ENCODE measurements around the gene INTS1.

Gene INTS1

DNA sequence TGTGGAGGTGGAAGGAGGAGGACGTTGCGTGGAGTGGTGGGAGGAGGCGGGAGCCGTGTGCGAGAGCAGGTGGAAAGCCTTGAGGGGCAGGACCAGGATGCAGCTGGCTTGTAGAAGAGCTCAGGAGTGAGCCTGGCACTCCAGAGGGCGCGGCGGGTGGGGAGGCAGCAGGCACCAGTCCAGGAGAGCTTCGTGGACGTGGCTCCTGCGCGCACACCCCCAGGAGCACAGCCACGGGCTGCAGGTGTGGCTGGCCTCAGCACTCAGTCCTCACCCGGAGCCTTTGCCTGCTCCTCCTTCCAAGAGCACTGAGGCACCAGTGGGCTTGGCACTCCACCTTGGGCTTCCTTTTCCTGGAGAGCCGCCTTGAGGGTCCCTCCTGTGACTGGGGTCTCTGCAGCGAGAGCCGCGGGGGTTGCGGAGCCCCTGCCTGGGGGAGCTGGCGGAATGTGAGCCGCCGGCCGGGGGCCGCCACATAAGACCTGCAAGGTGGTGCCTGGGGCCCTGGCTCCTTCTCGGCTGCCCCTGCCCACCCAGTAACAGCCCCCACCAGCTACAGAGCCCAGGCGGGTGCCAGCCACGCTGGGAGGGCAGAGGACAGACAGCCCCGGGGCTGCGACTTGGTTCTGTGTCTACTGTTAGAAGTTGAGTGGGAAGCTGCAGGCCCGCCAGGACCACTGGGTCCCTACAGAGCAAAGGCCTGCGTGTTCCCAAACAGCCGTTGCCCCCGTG lies 37.4 kb upstream of the INTS1 start:
- no peak for DNase-seq (ENCODE audit: low read depth in 2 of 2)

DNA sequence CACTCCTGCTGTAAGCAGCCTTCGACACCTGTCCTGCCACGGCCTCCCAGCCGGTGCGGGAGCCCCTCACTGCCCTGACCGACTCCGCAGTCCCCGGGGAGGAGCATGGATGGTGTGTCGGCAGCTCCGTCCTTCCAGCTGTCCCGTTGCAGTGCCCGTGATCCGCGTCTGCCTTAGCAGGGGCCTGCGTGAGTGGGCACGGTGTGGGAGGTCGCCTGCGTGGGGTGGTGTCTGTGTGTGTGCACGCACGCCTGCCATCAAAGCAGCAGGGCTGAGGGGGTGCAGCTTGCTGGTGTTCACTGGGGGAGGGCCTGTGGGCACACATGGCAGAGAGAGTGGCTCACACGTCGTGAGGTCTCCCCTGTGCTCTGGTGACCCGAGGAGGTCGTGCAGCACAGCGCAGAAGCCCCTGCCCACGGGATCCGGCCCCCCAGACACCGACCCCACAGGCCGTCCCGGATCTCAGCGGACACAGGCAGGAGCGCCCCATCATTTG lies 36.6 kb upstream of the INTS1 start:
- no peak for DNase-seq (ENCODE audit: low read depth in 2 of 2)

DNA sequence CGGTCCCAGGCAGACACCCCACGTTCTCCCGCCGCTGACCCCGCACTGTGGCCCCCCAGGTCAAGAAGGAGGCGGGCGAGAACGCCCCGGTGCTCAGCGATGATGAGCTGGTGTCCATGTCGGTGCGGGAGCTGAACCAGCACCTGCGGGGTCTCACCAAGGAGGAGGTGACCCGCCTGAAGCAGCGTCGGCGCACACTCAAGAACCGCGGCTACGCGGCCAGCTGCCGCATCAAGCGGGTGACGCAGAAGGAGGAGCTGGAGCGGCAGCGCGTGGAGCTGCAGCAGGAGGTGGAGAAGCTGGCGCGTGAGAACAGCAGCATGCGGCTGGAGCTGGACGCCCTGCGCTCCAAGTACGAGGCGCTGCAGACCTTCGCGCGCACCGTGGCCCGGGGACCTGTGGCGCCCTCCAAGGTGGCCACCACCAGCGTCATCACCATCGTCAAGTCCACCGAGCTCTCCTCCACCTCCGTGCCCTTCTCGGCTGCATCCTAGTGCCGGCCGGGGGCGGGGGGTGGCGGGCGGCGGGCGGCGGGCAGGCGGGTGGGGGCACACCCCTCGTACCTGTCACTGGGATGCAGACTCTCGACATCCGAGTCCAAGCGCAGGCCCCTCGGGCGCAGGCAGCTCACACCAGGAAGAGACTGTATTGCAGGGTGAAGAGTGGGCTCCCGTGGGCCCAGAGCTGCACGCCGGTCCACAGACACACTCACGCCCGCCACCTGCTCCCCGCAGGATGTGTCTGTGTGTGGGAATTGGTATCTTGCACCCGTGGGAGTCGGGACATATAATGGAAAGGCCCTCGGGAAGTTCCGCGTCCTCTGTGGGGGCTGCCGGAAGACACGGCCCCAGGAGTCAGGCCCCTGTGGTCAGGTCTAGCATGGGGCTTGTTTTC lies 35.9 kb upstream of the INTS1 start:
- DNase-seq (ENCODE audit: low read depth in 2 of 2): no peak

DNA sequence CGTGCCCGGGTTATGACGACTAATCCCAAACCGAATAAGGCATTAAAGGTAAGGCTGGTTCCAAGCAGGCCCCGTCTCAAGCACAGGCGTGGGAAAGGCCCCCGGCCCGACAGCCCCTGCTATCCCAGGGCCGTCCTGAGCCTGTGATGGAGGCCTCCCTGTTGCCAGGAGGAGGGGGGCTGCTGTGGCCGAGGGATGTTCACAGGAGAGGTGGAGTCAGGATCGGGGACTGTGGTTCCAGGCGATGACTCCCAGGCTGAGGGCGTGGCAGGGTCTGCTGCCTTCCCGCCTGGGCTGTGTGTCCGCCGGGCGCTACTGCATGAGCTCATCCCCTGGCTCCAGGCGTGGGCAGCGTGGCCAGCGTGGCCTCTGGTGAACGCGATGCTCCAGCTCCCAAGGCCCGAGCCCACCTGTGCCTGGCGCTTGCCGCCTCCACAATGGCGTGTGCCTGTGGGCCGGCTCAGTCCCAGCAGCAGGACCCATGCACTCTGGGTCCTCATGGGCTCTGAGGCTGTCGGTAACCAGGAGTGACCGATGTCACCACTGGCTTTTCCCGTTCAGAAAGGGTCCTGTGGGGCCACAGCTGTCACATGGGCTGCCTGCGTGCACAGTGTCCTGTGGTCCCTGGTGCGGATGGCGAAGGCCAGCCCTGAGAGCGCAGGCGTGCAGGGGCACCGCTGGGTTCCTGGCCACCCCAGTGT lies 35.1 kb upstream of the INTS1 start:
- no peak for DNase-seq (ENCODE audit: low read depth in 2 of 2)

DNA sequence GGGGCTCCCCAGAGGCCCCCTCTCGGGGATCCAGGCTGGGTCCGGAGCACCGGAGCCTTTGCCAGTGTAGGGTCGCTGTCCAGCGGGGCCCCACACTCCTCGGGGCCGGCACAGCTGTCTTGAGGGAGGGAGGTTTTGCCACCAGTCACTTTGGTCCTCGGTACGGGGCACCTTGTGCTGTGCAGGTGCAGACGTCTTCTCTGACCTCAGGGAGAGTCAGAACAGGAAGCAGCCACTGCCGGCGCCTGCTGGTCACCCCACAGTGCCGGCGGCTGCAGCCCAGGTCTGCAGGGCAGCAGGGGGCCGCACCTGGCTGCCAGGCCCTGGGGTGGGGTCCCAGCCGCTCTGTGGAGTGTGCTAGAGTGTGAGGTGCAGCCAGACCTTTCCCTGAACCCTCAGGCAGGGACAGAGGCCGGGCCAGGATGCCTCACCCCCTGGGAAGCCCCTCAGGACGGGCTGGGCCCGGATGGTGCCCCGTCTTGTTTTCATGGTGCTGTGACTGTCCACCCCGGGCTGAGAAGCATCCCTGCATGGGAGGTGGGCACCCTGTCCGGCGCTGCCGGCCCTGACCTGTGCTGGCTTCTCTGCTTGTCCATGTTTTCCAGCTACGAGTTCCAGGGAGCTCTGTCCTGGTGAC lies 34.5 kb upstream of the INTS1 start:
- DNase-seq (ENCODE audit: low read depth in 2 of 2): no peak

DNA sequence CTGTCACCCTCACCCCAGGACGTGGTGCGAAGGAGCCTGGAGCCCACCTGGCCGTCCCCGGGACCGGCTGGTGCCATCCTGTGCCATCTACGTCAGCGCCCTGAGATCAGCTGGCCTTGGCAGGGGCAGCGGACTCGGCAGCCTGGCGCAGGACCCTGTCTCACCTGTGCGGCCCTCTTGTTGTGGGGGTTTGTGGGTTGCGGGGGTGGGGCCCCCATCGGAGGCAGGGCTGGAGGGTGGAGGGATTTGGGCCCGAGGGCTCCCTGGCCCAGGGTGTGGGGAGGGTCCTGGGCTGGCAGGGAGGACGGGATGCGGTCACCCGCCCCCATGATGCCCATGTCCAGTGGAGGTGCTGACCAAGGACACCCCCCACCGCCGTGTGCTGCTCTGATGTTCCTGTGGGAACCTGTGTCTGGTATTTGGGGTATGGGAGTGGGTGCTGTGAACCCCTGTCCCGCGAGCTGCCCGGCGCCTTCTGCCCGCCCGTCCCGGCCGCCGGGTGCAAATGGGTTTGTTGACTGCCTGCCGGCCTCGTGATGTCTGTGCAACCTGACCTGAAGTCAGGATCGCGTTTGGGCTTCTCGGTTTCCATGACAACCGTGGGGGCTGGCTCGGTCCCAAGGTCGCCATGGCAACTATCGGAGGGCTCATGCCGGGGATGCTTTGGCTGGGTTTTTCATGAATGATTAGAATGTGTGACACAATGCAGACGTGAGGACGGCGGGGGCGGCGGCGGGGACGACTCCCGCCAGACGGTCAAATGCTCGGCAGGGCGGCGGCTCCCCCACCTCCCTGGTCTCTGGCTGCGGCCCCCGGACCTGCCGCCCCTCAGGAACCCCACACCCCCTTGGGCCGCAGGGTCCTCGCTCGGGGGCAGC lies 33.6 kb upstream of the INTS1 start:
- DNase-seq (ENCODE audit: low read depth in 2 of 2): no peak

DNA sequence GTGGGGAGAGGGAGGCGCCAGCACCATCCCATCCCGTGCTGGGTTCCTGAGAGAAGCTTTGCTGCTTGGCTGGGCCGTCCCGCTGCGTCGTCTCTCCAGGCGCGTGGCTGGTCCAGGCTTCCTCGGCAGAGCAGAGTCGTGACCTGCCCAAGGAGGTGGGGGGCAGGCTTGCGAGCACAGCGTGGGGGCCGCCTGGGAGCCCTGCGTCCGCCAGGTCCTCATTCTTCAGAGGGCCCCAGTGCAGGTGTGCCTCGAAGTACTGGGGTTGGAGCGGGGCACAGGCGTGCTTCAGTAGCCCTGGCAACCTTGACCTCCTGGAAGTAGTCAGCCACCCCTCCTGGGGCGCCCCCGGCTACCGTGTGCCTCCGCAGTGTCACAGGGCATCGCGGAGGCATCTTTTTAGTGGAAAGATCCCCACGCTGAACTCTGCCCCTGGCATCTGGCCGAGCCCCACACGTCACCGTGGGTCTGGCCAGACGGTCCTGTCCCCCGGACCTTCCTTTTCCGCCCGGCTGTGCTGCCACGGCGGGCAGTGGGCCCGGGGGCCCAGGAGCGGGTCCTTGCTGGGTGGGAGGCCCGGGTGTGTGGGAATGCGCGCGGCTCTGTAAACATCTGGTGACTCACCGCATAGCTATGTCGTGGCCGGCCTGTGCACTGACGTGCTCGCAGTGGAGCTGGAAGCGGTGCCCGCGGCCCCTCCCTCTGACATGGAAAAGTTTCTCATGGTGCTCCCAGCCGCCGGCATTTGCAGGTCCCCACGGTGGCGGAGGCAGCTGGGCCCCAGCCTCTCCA lies 32.8 kb upstream of the INTS1 start:
- no peak for DNase-seq (ENCODE audit: low read depth in 2 of 2)

DNA sequence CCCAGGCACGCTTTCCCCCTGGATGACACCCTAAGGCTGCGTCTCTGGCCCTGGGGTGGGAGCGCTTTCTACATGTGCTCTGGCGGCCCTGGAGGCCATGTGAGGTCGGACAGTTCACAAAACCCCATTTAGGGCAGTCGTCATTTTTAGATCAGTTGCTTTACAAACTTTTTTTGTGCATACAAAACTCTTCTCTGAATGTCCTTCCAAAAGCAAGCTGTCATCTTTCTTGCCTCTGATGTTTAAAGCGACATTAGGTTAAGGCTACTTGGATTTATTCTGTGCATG lies 32.2 kb upstream of the INTS1 start:
- DNase-seq (ENCODE audit: low read depth in 2 of 2): no peak

DNA sequence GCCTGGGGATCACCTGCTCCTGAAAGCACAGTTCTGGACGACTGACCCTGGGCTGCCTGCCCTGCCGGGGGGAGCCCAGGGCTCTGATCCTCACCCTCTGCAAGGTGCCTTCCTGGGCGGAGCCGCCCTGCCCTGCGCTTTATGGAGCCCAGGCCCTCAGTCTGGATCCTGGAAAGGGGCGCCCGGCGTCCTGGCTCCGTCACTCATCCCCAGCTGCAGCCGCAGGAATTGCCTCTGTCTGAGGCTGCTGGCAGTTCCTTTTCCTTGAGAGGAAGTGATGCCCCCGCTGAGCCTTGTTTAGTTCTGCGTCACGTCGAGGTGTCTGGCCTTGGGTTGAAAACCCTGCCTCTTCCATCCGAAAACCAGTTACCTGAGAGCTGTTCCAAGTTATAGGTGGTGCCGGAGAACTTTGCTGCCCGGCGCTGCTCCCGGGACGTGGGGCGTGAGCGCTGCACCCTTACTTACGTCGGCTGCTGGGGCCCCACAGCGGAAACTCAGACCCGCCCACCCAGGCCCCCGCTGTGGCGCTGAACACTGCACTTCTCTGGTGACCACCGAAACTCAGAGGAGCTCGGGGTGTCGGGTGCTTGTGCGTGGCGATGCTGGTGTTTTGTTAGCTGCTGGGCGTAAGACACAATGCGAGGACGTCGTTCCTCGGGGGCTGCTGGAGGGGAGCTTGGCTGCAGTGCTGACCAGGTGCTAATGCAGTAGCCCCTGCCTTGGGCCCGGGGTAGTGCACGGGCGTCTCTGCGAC lies 31.7 kb upstream of the INTS1 start:
- DNase-seq (ENCODE audit: low read depth in 2 of 2): no peak

DNA sequence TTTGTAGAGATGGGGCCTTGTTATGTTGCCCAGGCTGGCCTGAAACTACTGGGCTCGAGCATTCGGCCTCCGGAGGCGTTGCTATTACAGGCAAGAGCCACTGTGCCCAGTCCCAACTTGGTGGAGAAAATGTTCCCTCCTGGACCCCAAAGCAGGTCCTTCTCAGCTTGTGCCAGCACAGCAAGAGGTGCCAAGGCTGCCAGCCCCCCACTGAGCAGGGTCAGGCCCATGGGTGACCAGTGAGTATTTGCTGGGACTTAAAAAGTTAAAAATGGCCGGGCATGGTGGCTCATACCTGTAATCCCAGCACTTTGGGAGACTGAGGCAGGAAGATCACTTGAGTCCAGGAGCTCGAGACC lies 30.9 kb upstream of the INTS1 start:
- DNase-seq (ENCODE audit: low read depth in 2 of 2): no peak

DNA sequence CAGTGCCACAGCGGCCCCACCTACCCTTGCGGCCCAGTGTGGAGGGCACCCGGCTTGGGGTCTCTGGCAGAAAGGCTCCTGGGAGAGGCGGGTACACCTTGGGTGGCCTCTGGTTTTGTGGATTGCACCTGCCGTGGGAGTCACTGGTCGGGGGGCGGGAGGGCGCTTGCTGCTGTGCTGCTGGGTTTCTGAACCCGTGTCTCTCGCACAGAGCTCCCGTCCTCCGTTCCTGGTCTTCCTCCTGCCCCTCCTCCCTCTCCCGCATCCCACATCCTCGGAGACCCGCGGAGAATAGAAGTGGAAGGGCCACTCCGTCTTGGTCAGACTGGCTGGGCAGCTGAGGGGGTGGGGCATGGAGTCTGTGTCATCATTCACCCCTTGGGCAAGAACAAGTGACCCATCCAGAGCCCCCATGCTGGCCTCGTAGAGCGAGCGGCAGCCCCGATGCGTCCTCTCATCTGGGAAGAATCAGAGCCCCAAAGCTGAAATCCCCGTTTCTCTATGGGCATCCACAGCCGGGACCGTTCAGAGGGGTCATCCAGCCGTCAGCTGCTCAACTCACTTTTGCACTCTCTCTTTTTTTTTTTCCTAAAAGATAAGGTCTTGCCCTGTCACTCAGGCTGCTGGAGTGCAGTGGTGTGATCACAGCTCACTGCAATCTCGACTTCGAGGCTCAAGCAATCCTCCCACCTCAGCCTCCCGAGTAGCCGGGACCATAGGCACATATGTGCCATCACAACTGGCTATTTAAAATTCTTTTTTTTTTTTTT lies 30.3 kb upstream of the INTS1 start:
- no peak for DNase-seq (ENCODE audit: low read depth in 2 of 2)

DNA sequence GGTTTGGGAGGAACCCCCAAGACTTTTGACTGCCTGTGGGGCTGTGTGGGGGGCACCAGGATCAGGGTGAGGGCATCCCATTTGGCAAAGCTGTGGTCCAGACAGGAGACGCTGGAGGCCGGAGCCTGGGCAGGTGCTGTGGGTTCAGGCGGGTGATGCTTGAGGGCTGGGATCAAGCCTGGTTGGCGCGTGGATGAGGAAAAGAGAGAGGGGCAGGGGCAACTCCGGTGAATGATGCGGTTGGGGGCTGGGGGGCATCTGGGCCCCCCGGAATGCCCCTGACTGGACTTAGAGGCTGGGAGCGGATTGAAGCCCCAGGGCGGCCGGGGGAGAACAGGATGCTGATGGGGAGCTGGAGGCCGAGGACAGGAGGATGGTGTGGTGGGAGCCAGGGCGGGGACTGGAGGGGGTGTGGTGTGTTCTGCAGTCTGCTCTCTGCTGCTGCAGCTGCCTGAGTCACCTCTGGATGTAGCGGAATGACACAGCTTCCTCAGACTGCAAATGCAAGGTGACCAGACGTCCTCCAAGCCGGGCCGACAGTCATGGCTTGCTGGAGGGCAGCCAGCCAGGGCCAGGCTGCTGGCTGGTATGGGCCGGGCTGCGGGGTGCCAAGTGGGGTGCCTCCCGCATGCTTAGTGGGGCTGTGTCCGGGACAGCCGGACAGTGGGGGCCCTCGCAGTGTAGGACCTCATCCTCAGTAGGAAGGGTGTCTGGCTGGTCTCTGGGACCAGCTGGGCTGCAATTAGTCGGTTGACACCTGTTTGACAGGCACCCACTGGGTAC lies 29.5 kb upstream of the INTS1 start:
- no peak for DNase-seq (ENCODE audit: low read depth in 2 of 2)

DNA sequence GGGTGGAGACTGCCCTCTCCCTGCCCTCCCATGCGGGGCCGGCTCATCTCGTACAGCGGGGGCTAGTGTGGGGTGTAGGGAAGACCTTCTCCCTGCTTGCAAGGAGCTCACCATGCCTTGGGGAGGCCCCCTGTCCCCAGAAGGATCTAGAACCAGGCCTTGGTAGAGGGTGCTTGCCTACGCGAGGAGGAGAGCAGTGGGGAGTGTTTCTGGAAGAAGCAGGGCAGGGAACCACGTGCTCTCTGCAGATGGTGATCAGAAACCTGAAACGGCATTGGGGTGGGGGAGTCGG lies 29.0 kb upstream of the INTS1 start:
- no peak for DNase-seq (ENCODE audit: low read depth in 2 of 2)

DNA sequence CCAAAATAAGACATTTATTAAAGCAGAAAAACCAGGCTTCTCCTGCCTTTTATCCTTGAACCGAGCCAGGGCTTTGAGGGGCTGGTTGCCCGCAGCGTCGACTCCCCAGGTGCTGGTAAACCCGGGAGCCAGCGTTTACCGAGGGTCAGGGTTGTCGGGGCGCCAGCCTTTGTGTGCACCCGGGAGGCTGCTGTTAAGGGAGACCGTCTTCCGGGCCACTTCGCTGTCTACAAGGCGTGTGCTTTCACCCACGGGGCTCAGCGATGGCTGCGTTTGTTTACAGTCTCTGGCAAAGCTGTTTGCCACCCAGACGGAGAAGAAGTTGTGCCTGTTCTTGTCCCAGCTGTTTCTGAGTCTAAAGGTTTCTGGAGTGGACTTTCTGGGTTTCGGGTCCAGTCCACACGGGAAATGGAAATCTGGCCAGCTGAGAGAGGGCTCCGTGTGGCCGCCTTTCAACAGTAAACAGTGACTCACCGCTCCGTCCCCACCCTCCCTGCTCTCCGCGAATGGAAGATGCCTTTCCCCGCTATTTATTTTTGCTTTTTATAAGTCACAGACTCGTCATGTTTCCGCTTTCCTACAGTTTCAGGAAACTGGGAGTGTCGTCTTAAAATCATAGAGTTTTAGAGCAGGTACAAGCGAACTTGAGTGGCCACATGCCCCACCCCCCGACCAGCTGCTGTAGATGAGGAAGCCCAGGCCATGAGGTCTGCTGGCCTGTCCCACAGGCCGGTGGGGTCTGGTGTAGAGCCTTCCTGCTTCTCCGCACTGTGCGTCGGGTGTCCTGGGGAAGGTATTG lies 28.5 kb upstream of the INTS1 start:
- DNase-seq (ENCODE audit: low read depth in 2 of 2): peak; percentile 39 to 40

DNA sequence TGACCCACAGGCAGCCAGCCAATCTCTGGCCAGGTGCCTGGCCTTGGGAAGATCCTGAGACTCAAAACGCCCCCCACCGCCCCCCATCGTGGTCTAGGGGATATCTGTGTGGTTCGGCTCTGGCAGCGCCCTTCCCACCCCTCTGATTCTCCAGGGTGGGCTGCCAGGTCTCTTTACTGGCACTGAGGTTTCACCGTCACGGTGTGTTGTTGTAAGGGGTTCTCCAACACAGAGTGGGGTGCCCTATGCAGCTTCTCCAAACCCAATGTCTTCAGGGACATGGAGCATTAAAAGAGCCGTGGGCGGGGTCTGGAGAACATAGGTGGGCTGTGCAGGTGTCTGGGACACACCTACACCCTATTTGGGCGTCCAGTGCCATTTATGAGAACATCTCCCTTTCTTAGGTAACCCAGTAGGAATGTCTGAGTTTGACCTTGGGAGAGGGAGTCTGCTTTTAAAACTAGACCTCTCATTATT lies 27.8 kb upstream of the INTS1 start:
- DNase-seq (ENCODE audit: low read depth in 2 of 2): no peak

DNA sequence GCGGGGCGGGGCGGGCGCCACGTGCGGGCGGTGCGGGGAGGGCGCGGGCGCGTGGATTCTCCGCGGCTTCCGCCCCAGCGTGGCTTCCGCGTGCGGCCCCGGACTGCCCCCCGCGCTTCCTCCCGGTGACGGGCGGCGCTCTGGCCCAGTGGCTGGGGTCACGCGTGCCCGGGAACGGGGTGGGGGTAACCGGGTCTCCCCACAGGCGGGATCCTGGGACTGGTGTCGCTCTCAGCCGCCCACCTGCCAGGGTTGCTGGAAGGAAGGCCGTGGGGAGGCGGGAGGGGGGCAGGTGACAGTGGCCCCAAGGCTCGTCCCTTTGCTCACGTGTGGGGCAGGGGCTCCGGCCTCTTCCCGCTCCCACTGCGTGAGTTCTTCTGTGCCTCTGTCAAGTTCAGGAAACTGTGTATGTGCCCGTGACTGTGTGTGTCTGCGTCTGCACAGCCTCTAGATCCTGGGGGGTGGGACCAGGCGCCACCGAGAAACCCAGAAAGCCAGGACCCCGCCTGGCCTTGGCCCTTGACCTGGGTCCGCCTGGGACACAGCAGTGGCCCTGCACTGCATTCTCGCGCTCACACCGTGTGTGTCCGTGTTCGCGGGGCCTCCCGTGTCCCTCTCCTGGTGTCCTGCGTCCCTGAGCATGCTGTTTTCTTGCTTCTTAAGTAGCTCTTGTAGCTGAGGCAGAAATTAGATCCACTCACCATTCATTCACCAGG lies 27.2 kb upstream of the INTS1 start:
- DNase-seq (ENCODE audit: low read depth in 2 of 2): peak in 1 of 2 donors; percentile 37

DNA sequence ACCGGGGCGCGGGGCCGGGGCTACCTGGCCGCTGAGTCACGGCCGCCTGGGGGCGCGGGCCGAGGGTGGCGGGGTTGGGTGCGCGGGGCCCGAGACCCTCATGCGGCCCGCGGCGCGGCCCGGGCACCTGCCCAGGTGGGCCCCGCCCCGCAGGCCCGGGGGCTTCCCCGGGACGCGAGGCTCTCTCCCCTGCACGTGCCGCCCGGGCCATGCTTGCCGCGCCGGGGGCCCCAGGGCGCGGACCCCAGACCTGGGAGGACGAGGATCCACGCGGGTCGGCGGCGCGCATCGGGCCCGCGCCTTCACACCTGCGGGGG lies 26.7 kb upstream of the INTS1 start:
- no peak for DNase-seq (ENCODE audit: low read depth in 2 of 2)

Data from stimulated activated CD4-positive, alpha-beta T cell treated with anti-CD3 and anti-CD28 coated beads, Interleukin-1b, Interleukin-23, amount 100 ng/mL, for 4 hours (primary cell).